Mesodermal cell (in vitro differentiated cells): ENCODE data around the gene RELL1.

Experiments used
- H3K27ac ChIP-seq: 2 replicates; pipeline ENCODE4 v1.7.0; 2013; ENCODE audit warnings: mild to moderate bottlenecking, low read depth, low read length, moderate library complexity; ENCODE audit not compliant: severe bottlenecking
- H3K36me3 ChIP-seq: 2 replicates; pipeline ENCODE4 v1.7.1; 2013; ENCODE audit warnings: mild to moderate bottlenecking, low read length, moderate library complexity; ENCODE audit not compliant: control insufficient read depth, insufficient read depth
- H3K4me1 ChIP-seq: one replicate; pipeline ENCODE4 v1.7.1; 2013; ENCODE audit warnings: mild to moderate bottlenecking, low read length; ENCODE audit not compliant: insufficient read depth, control insufficient read depth, poor library complexity, severe bottlenecking
- H3K4me3 ChIP-seq: 2 replicates; pipeline ENCODE4 v1.7.0; 2013; ENCODE audit warnings: low read length, control low read depth, mild to moderate bottlenecking; ENCODE audit not compliant: insufficient read depth, poor library complexity, severe bottlenecking; ENCODE audit errors: extremely low read depth
- H3K9me3 ChIP-seq: 2 replicates; pipeline ENCODE4 v1.7.1; 2013; ENCODE audit warnings: mild to moderate bottlenecking, low read length, moderate library complexity; ENCODE audit not compliant: control insufficient read depth
- WGBS, 2 experiments: methylation state at CpG; one replicate each; pipeline ENCODE4 v1.1.5; 2013; ENCODE audit warnings: missing lambda C conversion rate in 2 of 2; ENCODE audit not compliant: insufficient coverage in 2 of 2; 5-methylcytosine and 5-hydroxymethylcytosine counted together

Gene RELL1

DNA sequence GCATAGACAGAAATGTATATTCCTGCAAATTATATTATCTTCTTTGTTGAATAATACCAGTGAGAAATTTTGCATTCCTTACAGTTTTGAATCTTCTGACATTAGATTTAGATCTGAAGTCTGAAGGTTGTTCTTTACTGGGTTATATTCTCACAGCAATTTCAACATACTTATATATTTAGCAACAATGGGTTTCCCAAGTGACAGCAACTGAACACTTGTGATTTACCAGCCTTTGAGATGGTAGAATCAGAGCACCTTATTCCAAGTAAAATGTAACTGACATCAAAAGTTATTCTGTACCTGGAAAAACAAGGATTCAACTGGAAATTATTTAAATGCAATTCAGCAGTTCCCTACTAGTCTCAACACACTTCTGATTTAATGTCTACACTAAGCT lies 66.0 kb downstream of the RELL1 start:
- H3K4me3 ChIP-seq = no peak overlapping the region
- no peak overlapping the region for H3K27ac ChIP-seq
- H3K4me1 ChIP-seq = no peaks in the 10 kb centered on the region
- peaks cover 9% of the 10 kb centered on the region for H3K36me3 ChIP-seq
- H3K9me3 ChIP-seq = no peaks in the 10 kb centered on the region

- no peak overlapping the region for H3K4me3 ChIP-seq
- H3K9me3 ChIP-seq = no peaks in the 10 kb centered on the region
- no peaks in the 10 kb centered on the region for H3K4me1 ChIP-seq
- 100% methylated on average over 1 of the region's 3 CpGs; no CpG with 5 or more reads in 1 of the 2 experiments for WGBS, 2 experiments
- H3K27ac ChIP-seq = no peak overlapping the region
- peaks cover 11% of the 10 kb centered on the region for H3K36me3 ChIP-seq
Measured at GRCh38 chr4:37615720-37616063, 70.5 kb downstream of the RELL1 start.

GRCh38 chr4:37615059-37615719 lies 71.0 kb downstream of the RELL1 start:
- Histone ChIP-seq H3K27ac (no peak overlapping the region), H3K36me3 (peaks cover 16% of the 10 kb centered on the region), H3K4me1 (no peaks in the 10 kb centered on the region), H3K9me3 (no peaks in the 10 kb centered on the region), H3K4me3 (no peak overlapping the region)
- 88 to 93% methylated on average over 3 of the region's 5 CpGs for WGBS, 2 experiments

DNA sequence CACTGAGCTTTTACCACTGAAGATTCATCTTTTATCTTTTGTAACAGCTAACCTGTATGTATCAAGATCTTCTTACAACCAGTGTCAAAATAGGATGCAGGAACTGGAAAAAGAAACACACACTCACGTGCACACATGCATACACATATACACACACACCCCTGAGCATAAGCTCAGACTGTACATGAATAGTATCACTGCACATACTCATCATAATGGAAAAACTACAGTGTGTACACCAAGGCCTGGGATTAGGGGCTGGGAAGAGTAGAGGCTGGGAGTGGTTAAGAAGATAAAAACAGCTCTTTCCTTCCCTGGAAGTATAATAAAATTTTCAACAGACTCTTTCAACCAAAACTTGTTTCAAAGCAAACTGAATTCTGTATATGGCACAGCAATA lies 73.4 kb downstream of the RELL1 start:
- H3K27ac ChIP-seq = no peak overlapping the region
- H3K4me1 ChIP-seq = no peaks in the 10 kb centered on the region
- H3K36me3 ChIP-seq = peaks cover 26% of the 10 kb centered on the region
- H3K4me3 ChIP-seq = no peak overlapping the region
- H3K9me3 ChIP-seq = peaks cover 10% of the 10 kb centered on the region
- WGBS, 2 experiments = no CpG with 5 or more reads among the region's 1 CpG

- H3K4me3 ChIP-seq = no peak overlapping the region
- H3K36me3 ChIP-seq = peaks cover 26% of the 10 kb centered on the region
- H3K9me3 ChIP-seq = peaks cover 10% of the 10 kb centered on the region
- no peak overlapping the region for H3K27ac ChIP-seq
- no peaks in the 10 kb centered on the region for H3K4me1 ChIP-seq
Measured at GRCh38 chr4:37609626-37610025, 76.5 kb downstream of the RELL1 start.

DNA sequence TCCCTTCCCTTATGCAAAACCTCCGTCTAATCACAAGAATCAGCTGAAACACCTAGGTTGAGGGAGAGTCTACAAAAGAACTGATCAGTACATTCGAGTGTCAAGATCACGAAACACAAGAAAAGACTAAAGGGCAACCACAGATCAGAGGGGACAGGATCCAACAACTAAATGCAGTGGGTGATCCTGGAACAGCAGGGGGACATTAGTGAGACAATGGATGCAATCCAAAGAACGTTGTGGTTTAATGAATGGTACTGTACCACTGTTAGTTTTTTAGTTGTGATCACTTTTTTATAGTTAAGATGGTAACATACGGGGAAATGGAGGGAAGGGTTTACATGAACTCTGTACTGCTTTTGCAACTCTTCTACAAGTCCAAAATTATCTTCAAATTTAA lies 79.2 kb downstream of the RELL1 start:
- Histone ChIP-seq H3K4me1 (no peaks in the 10 kb centered on the region), H3K27ac (no peak overlapping the region), H3K4me3 (no peak overlapping the region), H3K36me3 (peaks cover 16% of the 10 kb centered on the region), H3K9me3 (peaks cover 10% of the 10 kb centered on the region)
- 65 to 93% methylated on average over 3 to 4 of the region's 5 CpGs for WGBS, 2 experiments

DNA sequence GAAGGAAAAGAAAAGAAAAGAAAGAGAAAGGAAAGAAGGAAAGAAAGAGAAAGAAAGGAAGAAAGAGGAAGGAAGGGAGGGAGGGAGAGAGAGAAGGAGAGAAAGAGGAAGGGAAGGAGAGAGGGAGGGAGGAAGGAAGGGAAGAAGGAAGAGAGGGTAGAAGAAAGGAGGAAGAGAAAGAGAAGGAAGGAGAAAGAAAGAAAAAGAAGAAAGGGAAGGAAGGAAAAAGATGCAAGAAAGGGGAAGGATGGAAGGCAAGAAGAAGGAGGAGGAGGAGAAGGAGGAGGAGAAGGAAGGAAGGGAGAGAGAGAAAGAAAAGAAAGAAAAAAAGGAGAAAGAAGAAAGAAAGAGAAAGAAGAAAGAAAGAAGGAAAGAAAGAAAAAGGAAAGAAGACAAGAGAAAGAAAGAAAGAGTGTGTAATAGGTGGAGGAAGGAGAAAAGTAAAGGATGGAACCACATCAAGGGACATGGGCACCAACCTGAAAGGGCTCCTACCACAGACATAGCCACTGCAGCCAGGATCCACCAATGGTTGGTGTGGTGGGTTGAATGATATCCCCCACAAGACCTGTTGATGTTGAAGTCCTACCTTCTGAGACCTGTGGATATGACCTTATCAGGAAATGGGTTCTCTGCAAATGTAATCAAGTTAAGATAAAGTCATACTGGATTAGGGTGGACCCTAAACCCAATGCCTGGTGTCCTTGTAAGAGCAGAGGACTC lies 80.2 kb downstream of the RELL1 start:
- Histone ChIP-seq H3K4me3 (no peak overlapping the region), H3K9me3 (peaks cover 10% of the 10 kb centered on the region), H3K4me1 (peaks cover 8% of the 10 kb centered on the region), H3K27ac (no peak overlapping the region), H3K36me3 (peaks cover 16% of the 10 kb centered on the region)

DNA sequence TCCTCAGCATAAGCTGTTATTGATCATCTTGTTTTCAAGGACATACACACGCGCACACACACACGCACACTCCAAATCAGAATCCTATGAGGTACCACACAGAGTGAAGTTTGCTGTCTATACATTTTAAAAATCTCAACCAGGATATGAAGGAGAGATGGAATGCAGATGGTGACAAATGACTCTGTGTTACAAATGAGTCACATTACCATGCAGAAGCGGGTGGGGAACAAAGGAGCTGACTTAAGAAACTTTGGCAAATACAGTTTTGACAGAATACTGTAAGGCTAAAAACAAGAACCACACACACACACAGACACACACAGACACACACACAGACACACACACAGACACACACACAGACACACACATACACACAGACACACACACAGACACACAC lies 81.7 kb downstream of the RELL1 start:
- 100% methylated on average over 2 of the region's 4 CpGs; no CpG with 5 or more reads in 1 of the 2 experiments for WGBS, 2 experiments
- Histone ChIP-seq H3K9me3 (peaks cover 8% of the 10 kb centered on the region), H3K36me3 (peaks cover 4% of the 10 kb centered on the region), H3K27ac (no peak overlapping the region), H3K4me3 (no peak overlapping the region), H3K4me1 (peaks cover 8% of the 10 kb centered on the region)

DNA sequence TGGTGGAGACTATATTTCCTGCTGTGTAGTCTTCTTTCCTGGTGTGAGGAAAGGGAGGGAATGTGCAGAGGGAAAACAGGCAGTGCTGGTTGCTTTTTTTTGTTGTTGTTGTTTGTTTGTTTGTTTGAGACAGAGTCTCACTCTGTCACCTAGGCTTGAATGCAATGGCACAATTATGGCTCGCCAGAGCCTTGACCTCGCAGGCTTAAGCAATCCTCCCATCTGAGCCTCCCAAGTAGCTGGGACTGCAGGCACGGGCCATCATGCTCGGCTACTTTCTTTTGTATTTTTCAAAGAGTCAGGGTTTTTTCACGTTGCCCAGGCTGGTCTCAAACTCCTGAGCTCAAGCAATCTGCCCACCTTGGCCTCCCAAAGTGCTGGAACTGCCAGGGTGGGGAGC lies 82.5 kb downstream of the RELL1 start:
- Histone ChIP-seq H3K9me3 (peaks cover under 1% of the 10 kb centered on the region), H3K27ac (no peak overlapping the region), H3K36me3 (no peaks in the 10 kb centered on the region), H3K4me3 (no peak overlapping the region), H3K4me1 (peaks cover 8% of the 10 kb centered on the region)
- 95 to 98% methylated on average over 5 of the region's 5 CpGs for WGBS, 2 experiments

- Histone ChIP-seq H3K36me3 (no peaks in the 10 kb centered on the region), H3K27ac (no peak overlapping the region), H3K4me3 (no peak overlapping the region), H3K4me1 (peaks cover 8% of the 10 kb centered on the region), H3K9me3 (no peaks in the 10 kb centered on the region)
- 4 to 6% methylated on average over 5 to 7 of the region's 10 CpGs for WGBS, 2 experiments
Measured at GRCh38 chr4:37603070-37603468, 83.1 kb downstream of the RELL1 start.

GRCh38 chr4:37602454-37603069 lies 83.6 kb downstream of the RELL1 start:
- Histone ChIP-seq H3K9me3 (no peaks in the 10 kb centered on the region), H3K36me3 (no peaks in the 10 kb centered on the region), H3K4me1 (peaks cover 8% of the 10 kb centered on the region), H3K4me3 (no peak overlapping the region), H3K27ac (no peak overlapping the region)
- WGBS, 2 experiments = 82 to 89% methylated on average over 7 to 10 of the region's 18 CpGs
